GM03348 (cell line): ENCODE data around the gene CPNE5.

ENCODE experiments used
- DNase-seq: peaks from one replicate; pipeline ENCODE4 v3.0.0; 2012; ENCODE audit warnings: low spot score

Gene CPNE5

DNA sequence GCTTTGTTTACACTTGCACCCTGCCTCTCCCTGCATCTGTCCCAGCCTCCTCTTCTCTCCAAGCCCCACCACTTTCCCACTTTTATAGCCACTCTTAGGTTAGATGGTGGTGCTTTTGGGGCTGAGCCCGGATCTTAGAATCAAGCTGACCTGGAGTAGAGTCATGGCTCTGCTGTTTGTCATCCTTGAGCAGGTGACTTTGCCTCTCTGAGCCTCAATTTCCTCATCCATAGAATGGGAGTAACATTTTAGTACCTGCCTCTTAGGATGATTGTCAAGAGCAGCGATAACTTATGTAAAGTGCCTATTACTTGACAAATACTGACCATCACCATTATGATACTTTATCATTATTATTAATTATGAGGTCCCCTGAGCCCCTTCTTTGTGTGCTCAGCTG is 48.2 kb downstream of the CPNE5 start:
- DNase-seq = no peak

DNA sequence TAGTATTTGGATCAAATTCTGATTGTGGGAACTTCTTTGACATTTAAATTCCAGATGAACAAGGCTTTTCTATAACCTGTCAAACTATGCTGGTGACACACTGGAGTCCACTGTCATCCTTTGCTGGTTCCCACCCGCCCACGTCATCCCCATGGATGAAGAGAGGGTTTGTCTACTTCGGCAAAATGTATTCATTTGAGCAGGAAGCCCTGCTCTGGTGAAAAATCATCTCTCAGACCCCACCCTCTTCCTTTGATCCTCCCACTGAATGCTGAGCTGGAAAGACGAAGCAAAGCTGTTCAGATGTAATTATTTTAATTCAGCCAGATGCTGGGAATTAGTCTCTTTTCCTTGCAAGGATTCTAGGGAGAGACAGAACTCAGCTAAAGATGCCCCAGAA is 50.5 kb downstream of the CPNE5 start:
- peak; percentile 39 for DNase-seq

DNA sequence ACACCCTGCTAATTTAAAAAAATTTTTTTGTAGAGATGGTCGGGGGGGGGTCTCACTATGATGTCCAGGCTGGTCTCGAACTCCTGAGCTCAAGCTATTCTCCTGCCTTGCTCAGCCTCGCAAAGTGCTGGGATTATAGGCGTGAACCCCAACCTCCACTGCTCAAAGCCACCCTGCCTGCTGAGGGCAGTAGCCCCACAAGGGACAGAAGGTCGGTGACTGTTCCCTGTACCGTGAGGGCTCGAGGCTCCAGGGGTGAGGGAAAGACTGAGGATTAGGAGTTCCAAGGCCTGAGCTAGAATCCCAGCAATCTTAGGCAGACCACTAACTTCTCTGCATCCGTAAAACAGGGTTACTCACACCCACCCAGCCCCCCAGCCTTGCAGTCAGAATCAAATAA is 51.1 kb downstream of the CPNE5 start:
- DNase-seq = no peak

DNA sequence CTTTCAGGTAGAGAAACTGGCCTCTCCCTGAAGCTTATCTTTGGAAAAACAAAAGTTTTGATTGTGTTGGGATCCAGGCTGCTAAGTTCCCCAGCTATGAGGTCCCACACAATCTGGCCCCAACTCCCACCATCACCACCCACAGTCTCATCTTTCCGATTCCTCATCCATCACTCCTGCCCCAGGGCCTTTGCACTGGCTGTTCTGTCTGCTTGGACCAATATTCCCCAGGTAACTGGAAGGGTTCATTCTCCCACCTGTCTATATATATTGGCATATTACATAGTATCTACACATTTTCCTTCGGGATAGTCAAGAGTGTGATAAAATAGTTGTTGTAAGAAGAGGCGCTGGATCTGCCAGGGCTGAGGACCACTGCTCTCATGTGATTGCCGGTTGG is 52.0 kb downstream of the CPNE5 start:
- no peak for DNase-seq

DNA sequence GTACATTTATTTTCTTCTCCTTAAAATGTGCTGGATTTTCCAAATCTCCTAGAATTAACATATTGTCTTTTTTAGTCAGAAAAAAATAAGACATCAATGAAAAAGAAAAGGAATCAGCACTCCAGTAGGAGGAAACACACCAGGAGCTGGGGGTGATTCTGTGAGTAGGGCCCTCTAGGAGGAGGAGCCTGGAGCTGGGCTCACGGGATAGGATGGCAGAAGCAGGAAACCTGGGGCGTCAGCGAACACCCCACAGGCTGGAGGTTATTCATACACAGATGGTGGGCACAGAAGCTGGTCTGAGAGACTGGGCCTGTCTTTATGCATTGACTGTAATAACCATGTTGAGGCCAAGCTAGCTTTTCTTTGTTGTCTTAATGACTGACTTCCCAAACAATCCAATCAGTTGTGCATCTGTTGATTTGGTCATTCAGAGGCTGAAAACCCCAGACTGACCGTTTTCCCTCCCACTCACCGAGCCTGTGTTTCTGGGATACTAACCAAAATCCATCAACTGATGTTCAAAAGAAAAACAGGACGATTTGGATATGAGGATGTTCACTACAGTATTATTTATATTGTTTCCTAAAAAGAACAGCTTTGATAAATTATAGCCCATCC is 53.1 kb downstream of the CPNE5 start:
- DNase-seq = no peak

DNA sequence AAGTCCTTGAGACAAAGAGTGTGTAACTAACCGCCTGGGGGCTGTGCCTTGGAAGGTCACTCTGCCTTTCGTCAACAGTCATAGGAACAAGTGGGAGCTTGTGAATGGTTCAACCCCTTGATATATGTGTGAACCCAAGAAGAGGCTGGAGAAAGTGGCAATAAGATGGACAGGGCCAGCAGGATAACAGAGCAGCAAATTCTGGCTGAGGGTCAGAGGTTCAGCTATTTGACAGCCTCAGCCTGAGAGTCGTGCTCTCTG is 54.9 kb downstream of the CPNE5 start:
- no peak for DNase-seq

DNA sequence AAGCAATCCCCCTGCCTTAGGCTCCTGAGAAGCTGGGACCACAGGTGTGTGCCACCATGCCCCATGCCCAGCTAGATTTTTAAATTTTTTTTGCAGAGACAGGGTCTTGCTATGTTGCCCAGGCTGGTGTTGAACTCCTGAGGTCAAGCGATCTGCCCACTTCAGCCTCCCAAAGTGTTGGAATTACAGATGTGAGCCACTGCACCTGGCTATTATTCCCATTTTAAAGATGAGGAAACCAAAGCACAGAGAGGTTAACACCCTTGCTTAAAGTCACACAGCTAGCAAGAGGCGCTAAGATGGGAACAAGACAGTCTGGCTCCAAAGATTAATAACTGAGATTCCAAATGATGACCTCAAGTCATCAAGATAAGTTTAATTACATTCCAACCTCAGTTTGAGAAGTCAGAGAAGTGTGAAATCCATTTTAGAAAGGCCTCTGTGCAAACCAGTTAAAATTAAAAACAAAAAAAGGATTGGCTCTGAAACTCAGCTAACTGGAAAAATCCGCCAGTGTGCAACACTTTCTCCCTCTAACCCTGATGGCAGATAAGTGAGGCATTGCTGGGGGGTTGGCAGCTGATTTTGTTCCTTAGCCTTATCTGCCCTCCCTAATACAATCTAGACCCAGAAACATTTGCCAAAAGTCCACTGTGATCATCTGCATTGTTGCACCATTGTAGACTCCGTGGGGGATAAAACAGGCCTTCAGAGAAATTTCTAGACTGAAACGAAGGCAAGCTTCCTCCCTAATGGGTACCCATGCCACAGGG is 55.5 kb downstream of the CPNE5 start:
- no peak for DNase-seq

DNA sequence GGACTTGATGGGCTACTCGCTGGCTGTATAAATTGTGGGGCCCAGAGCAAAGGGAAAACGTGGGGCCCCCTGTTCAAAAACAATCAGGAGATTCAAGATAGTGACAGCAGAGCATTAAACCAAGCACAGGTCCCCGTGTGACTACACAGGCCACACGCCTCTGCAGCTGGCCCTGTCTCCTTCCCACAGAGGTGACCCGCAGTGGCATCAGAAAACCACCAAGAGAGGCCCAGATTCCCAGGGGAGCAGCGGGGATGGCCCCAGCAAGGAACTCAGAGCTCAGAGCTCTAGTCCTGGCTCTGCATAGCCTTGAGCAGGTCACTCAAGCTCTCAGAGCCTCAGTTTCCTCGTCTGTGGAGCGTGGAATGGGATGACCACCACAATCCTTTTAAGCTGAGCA is 57.6 kb downstream of the CPNE5 start:
- DNase-seq = no peak

DNA sequence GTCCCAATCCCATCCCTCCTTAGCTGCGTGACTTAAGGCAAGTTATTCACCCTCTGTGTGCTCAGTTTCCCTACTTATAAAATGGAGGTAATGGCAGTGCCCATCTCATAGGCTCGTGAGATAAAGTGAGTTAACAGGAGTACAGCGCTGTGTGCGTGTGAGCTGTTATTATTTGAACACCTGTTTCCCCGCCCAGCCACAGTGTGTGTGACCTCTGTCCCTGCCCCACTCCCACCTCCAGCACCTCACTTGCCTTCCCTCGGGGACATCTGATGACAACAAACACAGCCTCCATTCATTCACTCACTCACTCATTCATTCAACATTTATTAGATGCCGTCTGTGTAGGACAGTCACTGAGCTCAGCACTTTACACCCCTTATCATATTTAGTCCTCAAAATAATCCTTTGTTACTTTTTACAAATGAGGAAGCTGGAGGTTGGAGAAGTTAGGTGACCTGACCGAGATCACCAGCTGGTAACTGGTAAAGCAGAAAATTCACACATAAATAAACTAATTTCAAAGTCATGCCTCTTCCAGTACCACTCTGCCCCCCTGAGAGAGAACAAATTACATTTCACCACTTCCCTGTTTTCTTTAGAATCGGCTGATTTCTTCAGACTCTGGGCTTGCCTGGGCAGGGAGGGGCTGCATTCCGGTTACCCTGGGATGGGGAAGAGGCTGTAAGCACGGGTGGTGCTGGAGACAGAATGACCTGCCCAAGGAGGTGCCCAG is 58.6 kb downstream of the CPNE5 start:
- no peak for DNase-seq

DNA sequence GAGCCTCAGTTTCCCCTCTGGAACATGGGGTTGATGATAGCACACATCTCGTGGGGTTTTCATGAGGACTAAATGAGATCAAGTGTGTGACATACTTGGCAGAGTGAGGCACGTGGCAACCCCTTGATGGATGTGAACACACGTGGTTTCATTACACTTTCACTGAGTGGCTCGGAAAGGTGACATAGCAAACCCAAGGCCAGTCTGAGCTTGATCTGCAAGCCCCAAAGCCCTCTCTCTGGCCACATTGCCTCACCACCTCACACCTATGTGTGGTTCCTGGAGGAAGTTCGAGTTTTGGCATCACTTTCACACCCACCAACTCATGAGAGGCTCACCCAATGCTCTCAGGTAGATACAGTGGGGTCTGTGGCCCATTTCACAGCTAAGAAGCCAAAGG is 60.0 kb downstream of the CPNE5 start:
- DNase-seq = no peak

DNA sequence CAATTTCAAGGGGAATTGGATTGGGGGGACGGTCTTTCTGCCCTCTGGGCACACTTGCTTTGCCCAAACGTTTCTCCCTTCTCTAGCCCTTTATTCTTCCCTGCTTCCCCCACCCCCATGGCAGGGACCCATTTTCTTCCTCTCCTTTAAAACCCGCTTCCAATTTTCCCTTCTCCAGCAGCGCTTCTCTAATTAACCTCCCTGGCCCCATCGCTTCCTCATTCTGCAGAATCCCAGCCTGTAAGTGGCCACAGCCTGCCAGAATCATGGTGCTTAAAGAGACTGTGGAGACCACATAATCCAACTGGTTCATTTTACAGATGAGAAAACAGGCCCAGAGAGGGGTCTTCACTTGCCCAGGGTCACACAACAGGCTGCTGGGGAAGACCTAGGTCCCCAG is 61.4 kb downstream of the CPNE5 start:
- no peak for DNase-seq

DNA sequence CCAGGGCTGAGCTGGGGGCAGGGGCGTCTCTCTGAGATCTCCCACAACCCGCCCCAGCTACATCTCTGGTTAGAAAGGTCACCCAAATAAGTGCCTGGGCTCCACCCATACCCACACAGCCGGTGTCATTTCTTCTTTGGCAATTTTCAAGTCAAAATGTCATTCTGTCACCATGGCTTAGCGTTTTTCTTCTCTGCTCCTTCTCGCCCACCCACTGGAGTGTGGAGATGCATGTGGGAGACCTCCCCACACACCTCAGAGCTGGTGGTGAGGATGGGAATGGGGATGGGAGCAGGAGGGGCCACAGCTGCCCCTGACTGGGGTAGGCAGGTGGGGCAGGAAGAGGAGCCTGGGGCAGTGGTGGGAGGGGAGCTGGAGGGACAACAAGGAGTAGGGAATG is 63.1 kb downstream of the CPNE5 start:
- DNase-seq = no peak

DNA sequence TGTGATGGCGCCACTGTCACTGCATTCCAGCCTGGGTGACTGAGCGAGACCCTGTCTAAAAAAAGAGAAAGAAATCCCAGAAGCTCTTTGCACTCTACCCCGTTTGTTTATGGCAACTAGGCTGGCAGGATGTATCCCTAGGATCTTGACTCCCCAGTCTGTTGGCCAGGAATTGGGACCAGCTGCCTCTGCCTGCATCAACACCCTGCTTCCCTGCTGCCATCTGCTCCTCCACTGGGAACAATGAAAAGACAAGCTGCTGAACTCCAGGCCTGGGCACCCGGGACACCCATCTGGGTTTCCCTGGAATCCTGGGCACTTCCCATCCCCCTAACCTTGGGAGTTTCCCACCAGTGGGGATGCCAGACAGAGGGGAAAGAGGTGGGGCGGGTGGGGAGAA is 64.9 kb downstream of the CPNE5 start:
- DNase-seq = no peak

DNA sequence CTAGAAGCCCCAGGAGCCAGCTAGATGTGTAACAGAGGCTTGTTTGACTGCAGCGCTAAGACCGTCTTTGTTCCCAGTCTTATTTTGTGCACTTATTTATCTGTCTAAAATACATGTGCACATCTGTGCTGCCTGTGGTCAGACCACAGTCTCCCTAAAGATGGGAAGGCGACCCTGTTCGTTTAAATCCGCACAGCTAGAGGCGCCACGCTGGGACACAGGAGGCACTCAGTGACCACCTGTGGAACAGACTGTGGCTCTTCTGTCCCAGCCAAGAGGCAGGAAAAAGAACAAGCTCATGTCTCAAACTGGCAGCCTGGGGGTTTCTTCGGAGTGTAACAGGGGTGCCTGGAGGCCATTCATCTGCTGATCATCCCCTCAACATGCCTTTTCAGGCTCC is 66.8 kb downstream of the CPNE5 start:
- no peak for DNase-seq

DNA sequence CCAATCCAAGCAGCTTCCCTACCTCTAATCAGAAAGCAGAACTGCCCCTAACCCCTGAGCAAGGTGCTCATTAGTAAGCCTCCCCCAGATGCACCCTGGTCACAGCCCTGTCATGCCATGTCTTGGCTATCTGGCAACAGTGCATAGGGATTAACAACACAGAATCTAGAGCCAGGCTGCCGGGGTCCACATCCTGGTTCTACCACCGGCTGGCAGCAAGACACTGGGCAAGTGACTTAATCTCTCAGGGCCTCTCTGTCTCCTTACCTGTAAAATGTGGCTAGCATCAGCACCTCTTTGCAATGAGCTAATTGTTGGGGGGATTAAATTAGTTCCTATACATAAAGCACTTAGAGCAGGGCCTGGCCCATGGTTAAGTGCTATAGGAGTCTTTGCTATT is 68.1 kb downstream of the CPNE5 start:
- no peak for DNase-seq

DNA sequence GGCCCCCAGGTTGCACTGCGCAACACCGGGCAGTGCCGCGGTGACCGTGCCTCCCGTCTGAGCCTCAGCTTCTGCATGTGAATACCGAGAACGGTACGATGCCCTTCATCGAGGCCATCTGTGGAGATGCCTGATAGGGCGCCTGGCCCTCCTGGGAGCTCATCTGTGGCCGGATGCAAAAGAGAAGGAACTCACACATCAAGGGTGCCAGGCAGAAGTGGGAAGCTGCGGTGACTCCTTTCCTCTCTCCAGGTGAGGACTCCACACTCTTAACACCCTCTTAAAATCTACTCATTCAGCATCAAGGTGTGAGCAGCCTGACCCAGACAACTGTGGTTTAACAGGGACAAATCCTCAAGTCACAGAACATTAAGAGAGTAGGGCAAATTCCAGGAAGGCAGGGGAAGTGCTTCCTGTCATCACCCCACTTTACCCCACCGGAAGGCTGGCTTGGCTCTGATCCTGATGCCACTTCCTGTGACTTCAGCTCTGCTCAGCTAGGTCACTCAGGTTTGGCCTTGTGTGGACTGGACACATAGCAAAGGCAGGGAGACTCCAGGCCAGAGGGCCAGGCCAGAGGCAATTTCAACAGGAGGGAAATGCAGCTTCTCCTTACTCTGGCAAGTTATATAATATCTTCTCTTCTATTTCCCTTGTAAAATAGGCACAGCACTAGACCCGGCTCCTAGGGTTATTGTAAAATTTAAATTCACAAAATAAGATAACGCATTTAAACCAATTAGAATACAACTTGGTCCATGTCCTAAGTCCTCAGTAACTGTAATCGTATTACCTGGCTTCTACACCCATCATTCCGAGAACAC is 69.4 kb downstream of the CPNE5 start:
- DNase-seq = peak; percentile 63

DNA sequence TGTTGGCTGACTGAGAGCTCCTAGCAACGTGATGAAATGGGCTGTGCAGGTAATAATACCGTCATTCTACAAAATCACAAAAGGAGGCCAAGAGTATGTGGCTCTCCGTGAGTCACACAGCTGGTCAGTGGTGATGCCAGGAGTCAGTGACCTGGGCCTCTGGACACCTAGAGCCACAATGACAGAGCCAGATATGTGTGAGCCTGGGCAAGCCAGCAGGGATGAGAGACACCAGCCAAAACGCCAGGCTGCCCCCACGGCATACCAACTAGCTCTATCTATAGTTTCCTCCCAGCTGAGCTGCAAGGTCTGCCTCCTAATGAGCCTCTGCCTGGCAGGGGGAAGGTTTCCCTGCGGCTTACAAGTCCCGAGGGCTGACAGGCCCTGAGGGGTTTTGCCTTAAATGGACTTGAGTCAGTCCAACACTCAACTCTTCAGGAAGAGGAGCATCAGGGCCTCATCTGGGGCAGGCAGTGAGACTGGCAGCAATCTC is 70.0 kb downstream of the CPNE5 start:
- DNase-seq = no peak

DNA sequence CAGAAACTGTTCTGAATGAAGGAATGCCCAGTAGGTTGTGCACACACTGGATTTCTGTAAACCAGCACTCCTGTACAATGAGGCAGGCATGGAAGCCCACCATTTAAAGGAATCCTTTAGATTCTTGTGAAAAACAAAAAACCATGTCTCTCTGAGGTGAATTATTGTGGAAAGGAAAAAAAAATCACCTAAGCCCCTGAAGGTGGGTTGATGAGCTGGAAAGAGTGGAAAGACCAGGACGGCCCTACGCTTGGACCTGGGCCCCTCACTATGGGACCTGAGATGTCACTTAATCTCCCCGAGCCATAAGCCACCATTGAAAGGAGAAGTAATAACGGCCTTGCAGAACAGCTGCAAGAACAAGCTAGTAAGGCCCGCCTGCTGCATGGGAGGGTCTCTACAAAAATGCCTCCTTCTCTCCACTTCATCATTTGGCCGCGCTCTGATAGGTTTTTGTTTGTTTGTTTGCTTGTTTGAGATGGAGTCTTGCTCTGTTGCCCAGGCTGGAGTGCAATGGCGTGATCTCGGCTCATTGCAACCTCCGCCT is 72.8 kb downstream of the CPNE5 start:
- DNase-seq = no peak

DNA sequence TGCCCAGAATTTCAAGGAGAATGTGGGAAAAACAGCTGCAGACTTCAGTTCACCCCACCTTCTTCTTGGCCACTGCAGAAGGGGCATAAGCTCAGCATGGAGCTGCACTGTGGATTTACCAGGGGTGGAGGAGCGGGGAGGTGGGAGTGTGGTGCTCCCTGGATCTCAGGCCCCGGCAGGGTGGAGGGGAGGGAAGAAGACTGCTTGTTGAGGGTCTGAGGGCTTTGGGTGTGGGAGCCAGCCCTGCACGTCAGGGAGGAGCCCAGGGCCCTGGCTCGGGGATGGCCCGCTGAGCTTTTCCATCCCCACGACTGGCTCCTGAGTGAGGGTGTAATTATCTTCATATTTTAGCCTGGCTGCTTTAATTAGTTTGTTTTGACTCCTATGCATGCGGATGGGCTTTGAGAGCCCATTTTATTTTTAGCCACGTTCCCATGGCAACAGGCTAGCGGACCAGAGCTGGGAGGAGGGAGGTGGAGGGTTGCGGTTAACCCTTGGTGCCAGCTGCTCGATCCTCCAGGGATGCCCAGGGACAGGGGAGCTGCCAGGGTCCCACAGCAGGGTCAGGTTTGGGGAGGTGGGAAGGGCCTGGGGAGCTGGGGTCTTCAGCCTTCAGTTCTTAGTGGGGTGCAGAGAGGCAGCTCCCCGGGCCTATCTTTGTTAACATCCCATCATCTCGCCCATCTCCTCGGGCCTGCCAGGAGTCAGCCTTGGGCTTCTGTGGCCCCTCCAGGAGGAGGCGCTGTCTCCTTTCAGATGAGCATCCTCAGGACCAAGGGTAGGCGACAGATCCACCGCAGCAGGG is 73.4 kb downstream of the CPNE5 start:
- peak; percentile 94 for DNase-seq

DNA sequence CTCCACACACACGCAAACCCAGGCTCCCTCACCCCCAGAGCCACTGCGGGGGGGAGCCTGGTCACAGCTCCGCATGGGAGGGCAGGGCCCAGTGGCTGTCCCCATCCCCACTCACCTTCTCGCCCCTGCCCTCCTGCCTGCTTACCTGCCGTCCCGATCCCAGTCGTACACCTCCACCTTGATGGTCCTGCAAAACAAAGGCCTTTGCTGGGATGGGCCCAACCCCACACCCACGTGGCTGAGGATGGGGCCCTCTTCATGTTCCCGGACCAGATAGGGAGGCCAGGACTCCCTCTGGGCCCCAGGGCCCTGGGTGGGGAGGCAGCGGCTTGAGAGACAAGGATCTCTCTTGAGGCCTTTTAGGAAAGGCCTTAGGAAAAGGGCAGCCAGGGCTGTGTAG is 74.1 kb downstream of the CPNE5 start:
- DNase-seq = no peak

DNA sequence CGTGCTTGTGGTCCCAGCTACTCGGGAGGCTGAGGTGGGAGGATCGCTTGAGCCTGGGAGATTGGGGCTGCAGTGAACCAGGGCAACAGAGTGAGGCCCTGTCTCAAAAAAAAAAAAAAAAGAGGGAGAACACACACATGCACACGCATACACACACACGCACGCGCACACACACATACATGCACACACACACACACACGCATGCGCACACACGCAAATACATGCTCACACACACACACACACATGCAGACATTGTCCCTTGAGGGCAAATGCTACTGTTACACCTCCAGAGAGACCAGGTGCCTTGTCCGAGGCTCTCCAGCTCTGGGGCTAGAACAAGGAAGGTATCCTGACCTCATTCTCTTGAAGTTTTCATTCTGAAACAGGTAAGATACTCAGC is 77.1 kb downstream of the CPNE5 start:
- no peak for DNase-seq
